ENCODE results near the gene SLC34A3.

The SLC34A3 gene

DNA sequence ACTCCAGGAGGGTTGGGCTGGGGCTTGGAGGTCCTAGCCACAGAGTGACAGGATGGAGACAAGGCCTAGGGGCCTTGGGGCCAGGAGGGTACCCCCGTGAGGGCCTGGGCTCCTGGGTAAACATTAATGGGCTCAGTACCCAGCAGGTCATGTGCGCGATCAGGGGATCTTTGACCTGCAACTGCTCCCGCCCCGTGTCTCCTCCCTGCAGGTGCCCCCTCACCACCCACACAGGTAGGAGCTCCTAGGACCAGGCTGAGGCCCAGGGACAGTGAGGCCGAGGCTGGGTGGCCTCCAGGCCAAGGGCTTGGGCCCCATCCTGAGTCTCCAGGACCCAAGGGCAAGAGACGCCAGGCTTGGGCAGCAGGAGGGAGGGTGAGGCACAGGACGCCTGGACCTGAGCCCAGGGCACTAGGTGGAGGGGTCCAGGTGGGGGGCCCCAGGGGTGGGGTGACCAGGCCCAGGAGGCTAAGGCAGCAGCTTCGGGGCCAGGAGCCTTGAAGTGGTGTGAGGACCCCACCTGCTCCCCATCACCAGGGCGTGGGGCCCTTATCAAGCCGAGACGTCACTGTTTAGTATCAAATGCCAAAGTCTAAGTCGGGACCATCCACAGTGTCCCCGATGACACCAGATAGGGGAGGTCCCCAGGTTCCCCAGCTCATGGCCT, at the start of gene SLC34A3:
SLC34A3 (plus strand) TSS at position 197 of the 667 bp plus-strand sequence. CDS start 802 bp downstream, outside the sequence.
- DNase-seq (ENCODE audit: low read depth in 2 of 2) = no peak

- no peak for DNase-seq (ENCODE audit: low read depth in 2 of 2)
These were observed 49.0 kb upstream of the SLC34A3 start for GRCh38 chr9:137181680-137182079.

- DNase-seq (ENCODE audit: low read depth in 2 of 2) = no peak
These were observed 47.9 kb upstream of the SLC34A3 start for GRCh38 chr9:137182836-137183235.

- no peak for DNase-seq (ENCODE audit: low read depth in 2 of 2)
These were observed 46.6 kb upstream of the SLC34A3 start for GRCh38 chr9:137183980-137184595.

GRCh38 chr9:137184881-137185660, 45.6 kb upstream of the SLC34A3 start:
- no peak for DNase-seq (ENCODE audit: low read depth in 2 of 2)

- DNase-seq (ENCODE audit: low read depth in 2 of 2) = no peak
These were observed 44.8 kb upstream of the SLC34A3 start for GRCh38 chr9:137185921-137186320.

DNA sequence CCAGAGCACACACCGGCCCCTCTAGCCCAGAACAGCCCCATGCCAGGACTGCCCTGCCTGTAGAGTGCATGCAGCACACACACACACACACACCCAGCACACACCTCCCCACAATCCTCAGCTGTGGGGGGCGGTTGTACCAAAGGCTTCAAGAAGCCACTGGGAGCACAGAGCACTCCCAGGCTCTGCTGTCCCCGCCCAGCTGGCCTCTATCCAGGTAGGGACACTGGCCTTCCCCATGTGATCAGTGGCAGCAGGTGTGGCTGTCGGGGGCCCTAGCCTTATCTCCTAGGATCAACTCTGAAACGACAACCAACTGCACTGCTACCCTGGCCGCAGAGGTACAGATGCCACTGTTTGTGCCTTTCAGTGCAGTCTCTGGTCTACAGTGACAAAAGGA, 44.3 kb upstream of the SLC34A3 start:
- DNase-seq (ENCODE audit: low read depth in 2 of 2) = no peak

DNA sequence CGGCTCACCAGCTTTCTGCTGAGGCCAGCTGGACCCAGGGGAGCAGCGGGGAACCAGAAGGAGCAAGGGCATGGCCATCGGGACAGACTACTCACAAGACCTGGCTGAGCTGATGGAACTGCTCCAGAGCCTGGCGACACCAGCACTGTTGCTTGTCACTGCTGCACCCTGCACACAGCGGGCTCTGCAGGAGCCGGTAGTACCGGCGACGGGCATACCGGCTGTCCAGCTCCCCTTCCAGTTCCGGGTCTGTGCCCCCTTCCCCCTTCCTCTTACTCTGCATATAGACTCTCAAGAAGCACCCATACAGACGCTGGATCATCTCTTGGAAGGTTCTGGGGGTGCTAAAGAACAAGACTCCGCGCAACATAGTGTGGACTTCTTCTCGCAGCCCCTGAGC, 43.3 kb upstream of the SLC34A3 start:
- no peak for DNase-seq (ENCODE audit: low read depth in 2 of 2)

DNA sequence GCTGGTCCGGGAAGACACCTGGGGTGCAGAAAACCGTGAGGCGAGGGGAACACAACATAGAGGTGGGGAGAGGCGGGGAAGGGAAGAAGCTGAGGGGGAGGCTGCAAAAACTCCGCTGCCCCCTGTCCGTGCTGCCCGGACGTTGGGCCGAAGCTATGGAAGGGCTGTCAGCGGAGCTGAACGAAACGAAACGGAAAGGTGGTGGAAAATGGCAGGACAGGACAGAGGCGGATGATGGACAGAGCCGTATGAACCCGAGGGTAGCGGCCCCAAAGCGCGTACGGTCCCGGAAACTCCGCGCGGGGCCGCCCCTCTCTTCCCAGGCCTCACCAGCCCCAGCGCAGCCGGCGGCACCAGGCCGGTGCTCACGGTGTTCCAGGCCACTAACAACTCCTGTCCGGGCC, 42.6 kb upstream of the SLC34A3 start:
- DNase-seq (ENCODE audit: low read depth in 2 of 2) = no peak

DNA sequence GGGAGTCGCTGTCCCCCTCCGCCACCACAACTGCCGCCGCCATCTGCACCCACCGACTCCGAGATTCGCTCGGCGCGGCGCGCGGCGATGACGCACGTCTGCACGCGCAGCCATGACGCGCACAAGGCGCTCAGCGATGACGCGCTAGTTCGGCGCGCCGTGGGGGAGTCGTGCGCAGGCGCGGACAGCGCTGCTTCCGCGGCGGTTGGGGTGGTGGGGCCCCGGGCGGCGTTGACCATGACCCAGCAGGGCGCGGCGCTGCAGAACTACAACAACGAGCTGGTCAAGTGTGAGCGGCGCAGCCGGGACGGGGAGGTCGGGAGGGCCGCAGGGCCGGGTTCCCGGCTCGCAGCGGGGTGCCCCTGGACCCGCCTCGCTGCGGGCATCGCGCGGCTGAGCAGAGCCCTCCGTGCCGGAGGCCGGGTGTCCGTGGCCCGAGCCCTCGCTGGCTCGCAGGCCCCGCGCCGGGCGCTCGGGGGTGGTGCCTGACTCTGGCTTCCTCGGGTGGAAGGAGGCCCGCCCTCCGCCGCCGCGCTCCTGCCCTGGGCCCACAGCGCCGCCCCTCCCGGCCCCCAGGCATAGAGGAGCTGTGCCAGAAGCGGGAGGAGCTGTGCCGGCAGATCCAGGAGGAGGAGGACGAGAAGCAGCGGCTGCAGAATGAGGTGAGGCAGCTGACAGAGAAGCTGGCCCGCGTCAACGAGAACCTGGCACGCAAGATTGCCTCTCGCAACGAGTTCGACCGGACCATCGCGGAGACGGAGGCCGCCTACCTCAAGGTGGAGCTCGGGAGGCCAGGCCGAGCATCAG, 42.0 kb upstream of the SLC34A3 start, which contains the start of the genes ANAPC2 and SSNA1:
ANAPC2 (minus strand) TSS at position 71 of the 807 bp plus-strand sequence; CDS start at position 43, 28 bp downstream.
SSNA1 (plus strand) TSS at position 187 of the 807 bp plus-strand sequence; CDS start at position 238, 51 bp downstream.
- peak; percentile 79 to 88 for DNase-seq (ENCODE audit: low read depth in 2 of 2)

DNA sequence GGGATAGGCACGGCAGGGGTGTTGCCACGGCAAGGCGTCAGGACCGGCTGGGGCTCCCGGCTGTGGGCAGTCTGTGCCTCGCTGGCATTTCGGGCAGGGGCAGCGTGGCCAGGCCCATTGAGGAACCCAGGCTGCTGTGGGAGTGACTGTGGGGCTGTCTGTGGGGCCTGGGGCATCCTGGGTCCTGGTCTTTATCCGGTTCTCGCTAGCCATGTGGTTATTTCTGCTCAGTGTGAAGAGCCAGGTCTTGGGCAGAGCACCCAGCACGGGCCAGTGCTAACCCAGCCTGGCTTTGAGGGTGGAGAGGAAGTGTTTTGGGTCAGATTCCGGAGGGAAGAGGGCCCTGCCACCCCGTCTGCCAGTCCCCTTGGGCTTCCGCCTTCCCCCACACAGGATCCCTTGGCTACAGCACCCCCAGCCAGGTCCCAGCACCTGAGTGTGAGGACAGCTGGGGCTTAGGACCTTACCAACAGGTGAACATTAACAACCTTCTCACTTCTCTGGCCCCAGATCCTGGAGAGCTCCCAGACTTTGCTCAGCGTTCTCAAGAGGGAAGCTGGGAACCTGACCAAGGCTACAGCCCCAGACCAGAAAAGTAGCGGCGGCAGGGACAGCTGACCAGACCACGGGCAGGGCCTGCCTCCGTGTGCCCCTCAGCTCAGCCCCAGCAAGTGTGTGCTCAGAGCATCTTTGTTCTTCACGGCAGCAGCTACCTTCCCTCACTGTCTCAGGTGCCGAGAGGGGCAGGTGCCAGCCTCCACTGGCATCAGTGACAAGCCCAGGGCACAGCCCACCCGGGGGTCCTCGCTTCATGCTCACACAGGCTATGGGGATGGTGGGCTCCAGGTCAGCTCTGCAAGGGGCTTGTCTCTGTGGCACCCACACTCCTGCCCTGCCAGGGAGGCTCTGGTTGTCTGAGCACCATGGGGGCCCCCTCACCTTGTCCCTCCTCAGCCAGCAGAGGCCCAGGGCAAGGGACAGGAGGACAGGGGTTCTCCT, 41.1 kb upstream of the SLC34A3 start:
- DNase-seq (ENCODE audit: low read depth in 2 of 2) = no peak

- DNase-seq (ENCODE audit: low read depth in 2 of 2) = no peak
These were observed 40.3 kb upstream of the SLC34A3 start for GRCh38 chr9:137190315-137190856.

GRCh38 chr9:137191245-137191644, 39.5 kb upstream of the SLC34A3 start:
- no peak for DNase-seq (ENCODE audit: low read depth in 2 of 2)

DNA sequence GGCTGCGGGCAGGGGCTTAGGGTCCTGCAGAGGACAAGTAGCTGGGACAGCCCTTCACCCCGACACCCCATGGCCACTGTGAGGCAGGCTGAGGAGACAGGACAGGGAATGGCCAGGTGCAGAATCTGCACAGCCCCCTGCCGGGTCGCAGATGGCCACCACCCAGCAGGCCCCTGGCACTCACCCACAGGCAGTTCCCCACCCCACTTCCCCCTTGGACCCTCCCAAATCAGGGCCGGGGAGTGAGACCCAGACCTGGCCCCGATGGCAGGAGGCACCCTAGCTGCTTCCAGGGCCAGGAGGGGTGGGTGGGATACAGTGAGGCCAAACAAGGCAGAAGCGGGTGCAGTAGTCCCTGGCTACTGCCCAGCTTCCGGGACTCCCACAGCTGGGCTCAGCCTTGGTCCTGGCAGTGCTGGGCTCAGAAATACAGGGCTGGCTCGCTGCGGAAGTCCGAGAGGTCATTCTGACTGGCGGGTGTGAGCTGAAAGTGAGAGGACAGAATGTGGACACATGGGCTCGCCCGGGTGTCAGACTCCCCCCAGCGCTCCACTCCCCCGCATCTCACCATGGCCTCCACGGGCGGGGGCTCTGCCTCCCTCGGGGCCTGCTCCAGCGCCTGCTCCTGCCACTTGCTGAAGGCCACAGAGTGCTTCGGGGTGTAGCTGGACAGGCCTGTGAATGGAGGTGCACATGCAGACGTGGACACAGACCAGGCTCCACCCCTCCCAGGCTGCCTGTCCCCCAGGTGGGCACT, 38.8 kb upstream of the SLC34A3 start:
- DNase-seq (ENCODE audit: low read depth in 2 of 2) = no peak

- no peak for DNase-seq (ENCODE audit: low read depth in 2 of 2)
These were observed 38.3 kb upstream of the SLC34A3 start for GRCh38 chr9:137192448-137192780.

GRCh38 chr9:137192859-137193258, 37.8 kb upstream of the SLC34A3 start:
- no peak for DNase-seq (ENCODE audit: low read depth in 2 of 2)

DNA sequence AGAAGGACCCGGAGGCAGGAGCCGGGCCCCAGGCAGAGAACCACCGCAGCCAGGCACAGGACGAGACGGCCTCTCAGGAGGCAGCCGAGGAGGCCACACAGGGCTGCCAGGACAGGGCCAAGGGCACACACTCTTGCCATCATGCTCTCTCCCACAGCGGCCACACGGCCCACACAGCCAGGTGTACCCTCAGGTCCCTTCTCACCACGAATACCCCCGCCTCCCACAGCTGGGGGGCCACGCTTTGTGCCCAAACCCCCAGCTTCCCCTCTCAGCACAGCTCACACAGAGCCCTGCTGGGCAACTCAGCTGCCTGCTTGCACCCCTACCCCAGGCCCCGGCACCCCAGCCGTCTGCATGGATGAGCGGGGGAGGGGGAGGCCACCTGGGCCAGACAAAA, 36.9 kb upstream of the SLC34A3 start:
- DNase-seq (ENCODE audit: low read depth in 2 of 2) = no peak

DNA sequence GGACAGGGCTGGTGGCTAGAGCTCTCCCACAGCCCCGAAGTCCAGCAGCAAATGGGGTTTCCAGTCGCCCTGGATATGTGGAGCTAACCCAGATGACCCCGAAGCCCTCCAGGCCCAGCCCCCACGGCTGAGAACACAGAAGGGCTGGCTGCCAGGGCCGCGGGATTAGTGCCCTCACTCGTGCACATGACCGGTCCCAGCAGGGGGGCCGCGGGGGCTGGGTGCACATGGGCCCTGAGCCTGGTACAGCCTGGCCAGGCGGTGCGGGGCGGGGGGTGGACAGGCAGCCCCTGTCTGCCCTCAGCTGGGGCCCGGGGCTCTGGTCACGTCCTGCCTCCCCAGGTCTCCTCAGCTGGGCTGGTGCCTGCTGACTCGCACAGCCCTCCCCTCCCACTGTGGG, 36.3 kb upstream of the SLC34A3 start:
- DNase-seq (ENCODE audit: low read depth in 2 of 2) = no peak

GRCh38 chr9:137194909-137195308, 35.8 kb upstream of the SLC34A3 start:
- no peak for DNase-seq (ENCODE audit: low read depth in 2 of 2)

Data from stimulated activated CD4-positive, alpha-beta T cell treated with anti-CD3 and anti-CD28 coated beads, Interleukin-15, amount 100 ng/mL, for 48 hours (primary cell).